ENCODE data around the gene STK31. TPM values are rescaled to one million over a fixed set of nuclear protein-coding genes. Genes with fewer than 3 reads are reported as not detected.
"Not testable (repeated sequence)": the region's sequence is repeated elsewhere in the genome, so short reads cannot be mapped to it uniquely, and the experiment has no call there.

STK31 gene
- total and polyA plus RNA-seq, 8 donors = 0.28 to 1.2 (median 0.71) TPM

- H3K4me3 ChIP-seq = no peak overlapping the region
- FAIRE-seq (no peak), DNase-seq (no peak), ATAC-seq (no peak)
- no peaks in the 10 kb centered on the region for H3K9me3 ChIP-seq
- intact Hi-C loops (cut with DNase I) = no loop called here
- no peaks in the 10 kb centered on the region for H3K4me1 ChIP-seq
- no peaks in the 10 kb centered on the region for H3K36me3 ChIP-seq
- 87 to 93% methylated on average over 3 of the region's 3 CpGs for WGBS, 2 donors
- no peak overlapping the region for H3K27ac ChIP-seq
- TF ChIP-seq CTCF (IDR thresholded peaks at IDR 0.05) = no peak
- H3K27me3 ChIP-seq = no peaks in the 10 kb centered on the region
Measured at GRCh38 chr7:23768022-23768421, 58.0 kb downstream of the STK31 start.

- FAIRE-seq; H3K36me3 ChIP-seq; H3K27me3 ChIP-seq; H3K4me1 ChIP-seq; H3K9me3 ChIP-seq; intact Hi-C loops (cut with DNase I); ATAC-seq; H3K4me3 ChIP-seq; H3K27ac ChIP-seq; DNase-seq: not testable (repeated sequence)
- WGBS, 2 donors = 76 to 84% methylated on average over 7 of the region's 7 CpGs
Measured at GRCh38 chr7:23779185-23779800, 69.3 kb downstream of the STK31 start.

GRCh38 chr7:23783115-23783514 is 73.1 kb downstream of the STK31 start:
- no peak overlapping the region for H3K27ac ChIP-seq
- DNase-seq = no peak
- no peak for ATAC-seq
- no peaks in the 10 kb centered on the region for H3K9me3 ChIP-seq
- FAIRE-seq = no peak
- H3K4me1 ChIP-seq = no peaks in the 10 kb centered on the region
- no peaks in the 10 kb centered on the region for H3K27me3 ChIP-seq
- H3K36me3 ChIP-seq = peaks cover 0 to 3% (median 0%) of the 10 kb centered on the region in 3 donors
- 89 to 90% methylated on average over 5 of the region's 5 CpGs for WGBS, 2 donors
- H3K4me3 ChIP-seq = no peak overlapping the region
- intact Hi-C loops (cut with DNase I) = no loop called here
- no peak for TF ChIP-seq CTCF (IDR thresholded peaks at IDR 0.05)

GRCh38 chr7:23787272-23787671 is 77.3 kb downstream of the STK31 start:
- no peak for TF ChIP-seq CTCF (IDR thresholded peaks at IDR 0.05)
- intact Hi-C loops (cut with DNase I) = no loop called here
- no peak for DNase-seq
- no peak overlapping the region for H3K27ac ChIP-seq
- FAIRE-seq = no peak
- H3K4me1 ChIP-seq = no peaks in the 10 kb centered on the region
- no peak for ATAC-seq
- 94 to 96% methylated on average over 3 of the region's 3 CpGs for WGBS, 2 donors
- H3K9me3 ChIP-seq = no peaks in the 10 kb centered on the region
- H3K27me3 ChIP-seq = no peaks in the 10 kb centered on the region
- no peak overlapping the region for H3K4me3 ChIP-seq
- H3K36me3 ChIP-seq = peaks cover 0 to 3% (median 0%) of the 10 kb centered on the region in 3 donors

- Histone ChIP-seq H3K27me3 (no peaks in the 10 kb centered on the region), H3K4me3 (no peak overlapping the region), H3K27ac (no peak overlapping the region), H3K36me3 (peaks cover 0 to 3% (median 0%) of the 10 kb centered on the region in 3 donors), H3K9me3 (no peaks in the 10 kb centered on the region), H3K4me1 (no peaks in the 10 kb centered on the region)
- intact Hi-C loops (cut with DNase I) = no loop called here
- DNase-seq (no peak), ATAC-seq (no peak), FAIRE-seq (no peak)
- 64 to 66% methylated on average over 3 of the region's 3 CpGs for WGBS, 2 donors
- no peak for TF ChIP-seq CTCF (IDR thresholded peaks at IDR 0.05)
Measured at GRCh38 chr7:23788843-23789242, 78.8 kb downstream of the STK31 start.
